Activated T-helper 1 cell treated with anti-CD3 and anti-CD28 coated beads, Interleukin-2, amount 50 U/mL, for 16 hours (primary cell): ENCODE data around the gene NKD2.
"Not testable (repeated sequence)": the region's sequence is repeated elsewhere in the genome, so short reads cannot be mapped to it uniquely, and the experiment has no call there.

Experiments used
- DNase-seq, 2 donors: peaks; one replicate each; pipeline ENCODE4 v3.0.0-alpha.2; 2020; ENCODE audit warnings: low read depth in 1 of 2, low spot score in 1 of 2

NKD2 gene

GRCh38 chr5:1056611-1057484 lies 48.2 kb downstream of the NKD2 start:
- DNase-seq, result no peak

GRCh38 chr5:1057485-1058082 lies 49.0 kb downstream of the NKD2 start:
- no peak for DNase-seq

- DNase-seq, result no peak
These were observed 49.7 kb downstream of the NKD2 start for GRCh38 chr5:1058083-1058945.

- no peak for DNase-seq
These were observed 50.6 kb downstream of the NKD2 start for GRCh38 chr5:1058988-1059883.

GRCh38 chr5:1059884-1060263 lies 51.3 kb downstream of the NKD2 start:
- DNase-seq, result no peak

- no peak for DNase-seq
These were observed 52.0 kb downstream of the NKD2 start for GRCh38 chr5:1060535-1060981.

- not testable (repeated sequence) for DNase-seq
These were observed 52.7 kb downstream of the NKD2 start for GRCh38 chr5:1061292-1061691.

GRCh38 chr5:1061916-1062315 lies 53.3 kb downstream of the NKD2 start:
- no peak for DNase-seq

- no peak for DNase-seq
These were observed 54.4 kb downstream of the NKD2 start for GRCh38 chr5:1062761-1063568.

- no peak for DNase-seq
These were observed 55.2 kb downstream of the NKD2 start for GRCh38 chr5:1063661-1064382.

- DNase-seq, result no peak
These were observed 56.0 kb downstream of the NKD2 start for GRCh38 chr5:1064383-1065142.

- no peak for DNase-seq
These were observed 56.6 kb downstream of the NKD2 start for GRCh38 chr5:1065143-1065750.

GRCh38 chr5:1065891-1066650 lies 57.5 kb downstream of the NKD2 start:
- no peak for DNase-seq

- no peak for DNase-seq
These were observed 58.1 kb downstream of the NKD2 start for GRCh38 chr5:1066676-1067075.

- no peak for DNase-seq
These were observed 58.8 kb downstream of the NKD2 start for GRCh38 chr5:1067141-1068121.
